Measurements from ENCODE around the gene RABGAP1L.
"Not testable (repeated sequence)": the region's sequence is repeated elsewhere in the genome, so short reads cannot be mapped to it uniquely, and the experiment has no call there.

Gene RABGAP1L

GRCh38 chr1:174248041-174248440 is 88.7 kb downstream of the RABGAP1L start:
- Histone ChIP-seq H3K79me2 (ENCODE audit: insufficient read depth, low read length) (no peaks in the 10 kb centered on the region), H3K27ac (ENCODE audit: low read depth, low read length) (no peak overlapping the region), H4K20me1 (ENCODE audit: low read depth, low read length) (no peaks in the 10 kb centered on the region), H3F3A (ENCODE audit: insufficient read depth) (no peaks in the 10 kb centered on the region), H3K4me3 (ENCODE audit: insufficient read depth, low read length, poor library complexity, severe bottlenecking) (no peak overlapping the region), H3K9me3 (ENCODE audit: insufficient read depth, low read length) (no peaks in the 10 kb centered on the region), H3K27me3 (ENCODE audit: low read length) (no peaks in the 10 kb centered on the region), H3K36me3 (ENCODE audit: low read length) (no peaks in the 10 kb centered on the region; the same call in 1 of the 2 replicates), H3K9ac (ENCODE audit: low read length) (no peak overlapping the region), H2AFZ (ENCODE audit: low read depth, low read length, severe bottlenecking) (no peak overlapping the region), H3K9me2 (replicated peaks; ENCODE audit: insufficient read depth, low read length) (no peaks in the 10 kb centered on the region), H3K4me2 (ENCODE audit: low read depth, low read length, poor library complexity, severe bottlenecking) (no peak overlapping the region)
- TF ChIP-seq CTCF (IDR thresholded peaks at IDR 0.05; ENCODE audit: insufficient read depth, low read length, poor library complexity, severe bottlenecking) (no peak), EZH2phosphoT487 (conservative IDR thresholded peaks at IDR 0.05; ENCODE audit: low read length) (no peak)

GRCh38 chr1:174256386-174256785 is 97.1 kb downstream of the RABGAP1L start:
- not testable (repeated sequence) for H3K27ac ChIP-seq (ENCODE audit: low read depth, low read length); H3K4me2 ChIP-seq (ENCODE audit: low read depth, low read length, poor library complexity, severe bottlenecking); H3K79me2 ChIP-seq (ENCODE audit: insufficient read depth, low read length); H3K27me3 ChIP-seq (ENCODE audit: low read length); H3F3A ChIP-seq (ENCODE audit: insufficient read depth); H3K9me3 ChIP-seq (ENCODE audit: insufficient read depth, low read length); H4K20me1 ChIP-seq (ENCODE audit: low read depth, low read length); H3K4me3 ChIP-seq (ENCODE audit: insufficient read depth, low read length, poor library complexity, severe bottlenecking); H3K9ac ChIP-seq (ENCODE audit: low read length); H3K9me2 ChIP-seq (replicated peaks; ENCODE audit: insufficient read depth, low read length); H3K36me3 ChIP-seq (ENCODE audit: low read length); H2AFZ ChIP-seq (ENCODE audit: low read depth, low read length, severe bottlenecking)

GRCh38 chr1:174258148-174258550 is 98.8 kb downstream of the RABGAP1L start:
- Histone ChIP-seq H3K9me3 (ENCODE audit: insufficient read depth, low read length) (no peaks in the 10 kb centered on the region), H2AFZ (ENCODE audit: low read depth, low read length, severe bottlenecking) (no peak overlapping the region), H3K79me2 (ENCODE audit: insufficient read depth, low read length) (no peaks in the 10 kb centered on the region), H3K27me3 (ENCODE audit: low read length) (no peaks in the 10 kb centered on the region), H4K20me1 (ENCODE audit: low read depth, low read length) (no peaks in the 10 kb centered on the region), H3K4me3 (ENCODE audit: insufficient read depth, low read length, poor library complexity, severe bottlenecking) (no peak overlapping the region), H3F3A (ENCODE audit: insufficient read depth) (peaks cover 22% of the 10 kb centered on the region), H3K9ac (ENCODE audit: low read length) (no peak overlapping the region), H3K9me2 (replicated peaks; ENCODE audit: insufficient read depth, low read length) (no peaks in the 10 kb centered on the region), H3K27ac (ENCODE audit: low read depth, low read length) (no peak overlapping the region), H3K36me3 (ENCODE audit: low read length) (no peaks in the 10 kb centered on the region), H3K4me2 (ENCODE audit: low read depth, low read length, poor library complexity, severe bottlenecking) (no peak overlapping the region)
- no peak for TF ChIP-seq EZH2phosphoT487 (conservative IDR thresholded peaks at IDR 0.05; ENCODE audit: low read length)
- peak; percentile 50 for TF ChIP-seq CTCF (IDR thresholded peaks at IDR 0.05; ENCODE audit: insufficient read depth, low read length, poor library complexity, severe bottlenecking)

- H3K9me3 ChIP-seq (ENCODE audit: insufficient read depth, low read length): no peaks in the 10 kb centered on the region
- H3K79me2 ChIP-seq (ENCODE audit: insufficient read depth, low read length): no peaks in the 10 kb centered on the region
- peak overlapping the region; percentile 21 for H2AFZ ChIP-seq (ENCODE audit: low read depth, low read length, severe bottlenecking)
- peak overlapping the region; percentile 38 for H3K4me3 ChIP-seq (ENCODE audit: insufficient read depth, low read length, poor library complexity, severe bottlenecking)
- H3K9ac ChIP-seq (ENCODE audit: low read length): peak overlapping the region; percentile 64
- H4K20me1 ChIP-seq (ENCODE audit: low read depth, low read length): no peaks in the 10 kb centered on the region
- peaks cover 59% of the 10 kb centered on the region for H3F3A ChIP-seq (ENCODE audit: insufficient read depth)
- no peaks in the 10 kb centered on the region for H3K27me3 ChIP-seq (ENCODE audit: low read length)
- TF ChIP-seq CTCF (IDR thresholded peaks at IDR 0.05; ENCODE audit: insufficient read depth, low read length, poor library complexity, severe bottlenecking): peak; percentile 70
- TF ChIP-seq EZH2phosphoT487 (conservative IDR thresholded peaks at IDR 0.05; ENCODE audit: low read length): no peak
- no peaks in the 10 kb centered on the region for H3K9me2 ChIP-seq (replicated peaks; ENCODE audit: insufficient read depth, low read length)
- no peaks in the 10 kb centered on the region for H3K36me3 ChIP-seq (ENCODE audit: low read length)
- peak overlapping the region; percentile 99 for H3K4me2 ChIP-seq (ENCODE audit: low read depth, low read length, poor library complexity, severe bottlenecking)
- peak overlapping the region; percentile 100 for H3K27ac ChIP-seq (ENCODE audit: low read depth, low read length)
Measured at GRCh38 chr1:174262349-174263241, 103.3 kb downstream of the RABGAP1L start.
